Smooth muscle cell (in vitro differentiated cells): ENCODE data around the gene DNAAF2. TPM values are rescaled to one million over a fixed set of nuclear protein-coding genes. Genes with fewer than 3 reads are reported as not detected.

ENCODE experiments used
- DNase-seq: peaks from one replicate; lab custom pipeline; 2025; ENCODE audit not compliant: unreplicated experiment; lab: John Stamatoyannopoulos, UW
- H2AFZ ChIP-seq: fragments of 200-600 bp; sonication (generic); 2 replicates; pipeline ENCODE4 v1.6.0; 2016; ENCODE audit warnings: antibody characterized with exemption, low read depth, mild to moderate bottlenecking
- H3F3A ChIP-seq: fragments of 200-600 bp; sonication (generic); 2 replicates; pipeline ENCODE4 v1.6.0; 2017; ENCODE audit warnings: antibody characterized with exemption, low read depth
- H3K27ac ChIP-seq: fragments of 200-600 bp; sonication (generic); 2 replicates; pipeline ENCODE4 v1.5.1; 2016; ENCODE audit warnings: low read depth, mild to moderate bottlenecking
- H3K27me3 ChIP-seq: fragments of 200-600 bp; sonication (generic); 2 replicates; pipeline ENCODE4 v1.6.1; 2016; ENCODE audit warnings: low read depth, mild to moderate bottlenecking
- H3K36me3 ChIP-seq: fragments of 200-600 bp; sonication (generic); 2 replicates; pipeline ENCODE4 v1.5.1; 2016; ENCODE audit warnings: low read depth
- H3K4me1 ChIP-seq: fragments of 200-600 bp; sonication (generic); 2 replicates; pipeline ENCODE4 v1.5.1; 2016; ENCODE audit warnings: low read depth
- H3K4me2 ChIP-seq: fragments of 200-600 bp; sonication (generic); 2 replicates; pipeline ENCODE4 v1.6.0; 2016; ENCODE audit warnings: mild to moderate bottlenecking
- H3K4me3 ChIP-seq: fragments of 200-600 bp; sonication (generic); 2 replicates; pipeline ENCODE4 v1.5.1; 2016; ENCODE audit warnings: mild to moderate bottlenecking
- H3K79me2 ChIP-seq: fragments of 200-600 bp; sonication (generic); 2 replicates; pipeline ENCODE4 v1.6.0; 2016; ENCODE audit warnings: low read depth, mild to moderate bottlenecking
- H3K9ac ChIP-seq: fragments of 200-600 bp; sonication (generic); 2 replicates; pipeline ENCODE4 v1.6.0; 2016; ENCODE audit warnings: low read depth
- H3K9me3 ChIP-seq: fragments of 200-600 bp; sonication (generic); replicated peaks from 2 replicates; pipeline ENCODE4 v1.5.1; 2016; ENCODE audit warnings: low read depth
- H4K20me1 ChIP-seq: fragments of 200-600 bp; sonication (generic); 2 replicates; pipeline ENCODE4 v1.6.0; 2016; ENCODE audit warnings: low read depth
- CTCF ChIP-seq: fragments of 200-600 bp; sonication (generic); IDR thresholded peaks from 2 replicates; pipeline ENCODE4 v1.5.1; 2017; ENCODE audit warnings: borderline replicate concordance, mild to moderate bottlenecking, antibody characterized with exemption; ENCODE audit not compliant: insufficient read depth, poor library complexity, severe bottlenecking
- WGBS: methylation state at CpG from one replicate; pipeline ENCODE4 v1.1.7; 2016; ENCODE audit warnings: low lambda C conversion rate; 5-methylcytosine and 5-hydroxymethylcytosine counted together
- polyA plus RNA-seq: library from polyadenylated mRNA; unstranded; fragments of >200 nt; fragmentation: Nextera tagmentation; extraction: Ambion mirVana; gene quantifications from 2 replicates; pipeline ENCODE4 v1.2.1, GENCODE V29; 2016
- total RNA-seq: library from RNA; depleted of rRNA; stranded (reverse); fragments of >200 nt; gene quantifications from 2 replicates; pipeline ENCODE4 v1.2.3, GENCODE V29; 2014

Gene DNAAF2
- total and polyA plus RNA-seq, 2 experiments from 2014 or later, result 11.3 to 14.0 TPM

GRCh38 chr14:49614196-49614595 lies 20.8 kb downstream of the DNAAF2 start:
- no peak overlapping the region for H3K4me2 ChIP-seq
- H3F3A ChIP-seq, result peaks cover 12% of the 10 kb centered on the region
- no peak overlapping the region for H2AFZ ChIP-seq
- peaks cover 10% of the 10 kb centered on the region for H3K4me1 ChIP-seq
- no peak overlapping the region for H3K4me3 ChIP-seq
- H3K9ac ChIP-seq, result no peak overlapping the region
- no peak for DNase-seq
- WGBS, result 100% methylated on average over 2 of the region's 2 CpGs
- peaks cover 13% of the 10 kb centered on the region for H3K79me2 ChIP-seq
- H4K20me1 ChIP-seq, result peaks cover 23% of the 10 kb centered on the region
- no peak overlapping the region for H3K27ac ChIP-seq
- no peak for TF ChIP-seq CTCF
- H3K9me3 ChIP-seq, result no peaks in the 10 kb centered on the region
- no peaks in the 10 kb centered on the region for H3K27me3 ChIP-seq
- no peaks in the 10 kb centered on the region for H3K36me3 ChIP-seq

GRCh38 chr14:49612671-49613070 lies 22.4 kb downstream of the DNAAF2 start:
- Histone ChIP-seq H3K27ac (no peak overlapping the region), H2AFZ (no peak overlapping the region), H3K79me2 (no peaks in the 10 kb centered on the region), H3K4me3 (no peak overlapping the region), H3K4me2 (no peak overlapping the region), H4K20me1 (peaks cover 8% of the 10 kb centered on the region), H3K9me3 (no peaks in the 10 kb centered on the region), H3F3A (no peaks in the 10 kb centered on the region), H3K4me1 (no peaks in the 10 kb centered on the region), H3K36me3 (no peaks in the 10 kb centered on the region), H3K9ac (no peak overlapping the region), H3K27me3 (no peaks in the 10 kb centered on the region)
- no peak for DNase-seq
- WGBS, result 85% methylated on average over 8 of the region's 8 CpGs
- no peak for TF ChIP-seq CTCF

- no peak overlapping the region for H3K27ac ChIP-seq
- WGBS, result 82% methylated on average over 4 of the region's 4 CpGs
- no peak overlapping the region for H3K4me2 ChIP-seq
- no peaks in the 10 kb centered on the region for H3K36me3 ChIP-seq
- H3K4me3 ChIP-seq, result no peak overlapping the region
- no peak for TF ChIP-seq CTCF
- H4K20me1 ChIP-seq, result peaks cover 5% of the 10 kb centered on the region
- no peaks in the 10 kb centered on the region for H3K9me3 ChIP-seq
- no peak for DNase-seq
- no peaks in the 10 kb centered on the region for H3F3A ChIP-seq
- no peaks in the 10 kb centered on the region for H3K79me2 ChIP-seq
- no peak overlapping the region for H2AFZ ChIP-seq
- H3K9ac ChIP-seq, result no peak overlapping the region
- H3K4me1 ChIP-seq, result no peaks in the 10 kb centered on the region
- no peaks in the 10 kb centered on the region for H3K27me3 ChIP-seq
These were observed 22.8 kb downstream of the DNAAF2 start for GRCh38 chr14:49612251-49612650.

GRCh38 chr14:49607583-49607982 lies 27.5 kb downstream of the DNAAF2 start:
- no peak for DNase-seq
- Histone ChIP-seq H2AFZ (no peak overlapping the region), H3K4me3 (no peak overlapping the region), H3K27ac (no peak overlapping the region), H3K9me3 (no peaks in the 10 kb centered on the region), H3F3A (no peaks in the 10 kb centered on the region), H3K27me3 (no peaks in the 10 kb centered on the region), H3K4me1 (no peaks in the 10 kb centered on the region), H3K4me2 (no peak overlapping the region), H4K20me1 (no peaks in the 10 kb centered on the region), H3K79me2 (no peaks in the 10 kb centered on the region), H3K36me3 (no peaks in the 10 kb centered on the region), H3K9ac (no peak overlapping the region)
- WGBS, result 80% methylated on average over 6 of the region's 6 CpGs
- no peak for TF ChIP-seq CTCF
